Left kidney (tissue), 2 donors: Measurements from ENCODE around the gene AASDH. TPM values are rescaled to one million over a fixed set of nuclear protein-coding genes. Genes with fewer than 3 reads are reported as not detected.

Experiments used
- DNase-seq: peaks from one replicate; pipeline ENCODE4 v3.0.0-alpha.2; 2013
- polyA plus RNA-seq: library from polyadenylated mRNA; unstranded; fragments of 120-200 nt; gene quantifications from one replicate; pipeline ENCODE4 v1.2.1, GENCODE V29; 2013; ENCODE audit not compliant: insufficient read length

Gene AASDH
- polyA plus RNA-seq, 1 donor = 32.1 TPM

DNA sequence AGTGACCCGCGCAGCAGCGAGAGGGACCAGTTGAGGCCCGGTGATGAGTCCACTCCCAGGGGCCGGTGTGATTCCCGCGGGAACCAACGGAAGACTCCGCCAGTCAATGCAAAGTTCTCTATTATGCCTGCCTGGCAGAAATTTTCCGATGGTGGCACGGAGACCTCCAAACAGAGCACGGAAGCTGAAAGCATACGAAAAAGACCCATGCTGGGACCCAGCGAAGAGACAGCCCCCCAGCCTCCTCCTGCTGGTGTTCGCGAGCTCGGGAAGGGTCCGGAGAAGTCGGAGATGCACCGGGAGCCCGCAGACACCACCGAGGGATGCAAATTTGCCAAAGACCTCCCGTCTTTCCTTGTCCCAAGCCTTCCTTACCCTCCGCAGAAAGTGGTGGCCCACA is 71.7 kb downstream of the AASDH start:
- DNase-seq = no peak

DNA sequence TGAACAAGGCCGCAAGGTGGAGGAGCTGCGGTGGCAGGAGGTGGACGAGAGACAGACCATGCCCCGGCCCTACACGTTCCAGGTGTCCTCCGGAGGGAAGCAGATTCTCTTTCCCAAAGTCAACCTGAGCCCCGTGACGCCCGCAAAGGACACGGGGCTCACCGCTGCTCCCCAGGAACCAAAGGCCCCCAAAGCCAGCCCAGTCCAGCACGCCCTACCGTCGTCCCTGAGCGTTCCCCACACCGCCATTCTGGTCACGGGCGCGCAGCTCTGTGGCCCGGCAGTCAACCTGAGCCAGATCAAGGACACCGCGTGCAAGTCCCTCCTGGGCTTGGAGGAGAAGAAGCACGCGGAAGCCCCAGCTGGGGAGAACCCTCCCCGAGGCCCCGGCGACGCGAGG is 72.2 kb downstream of the AASDH start:
- no peak for DNase-seq

DNA sequence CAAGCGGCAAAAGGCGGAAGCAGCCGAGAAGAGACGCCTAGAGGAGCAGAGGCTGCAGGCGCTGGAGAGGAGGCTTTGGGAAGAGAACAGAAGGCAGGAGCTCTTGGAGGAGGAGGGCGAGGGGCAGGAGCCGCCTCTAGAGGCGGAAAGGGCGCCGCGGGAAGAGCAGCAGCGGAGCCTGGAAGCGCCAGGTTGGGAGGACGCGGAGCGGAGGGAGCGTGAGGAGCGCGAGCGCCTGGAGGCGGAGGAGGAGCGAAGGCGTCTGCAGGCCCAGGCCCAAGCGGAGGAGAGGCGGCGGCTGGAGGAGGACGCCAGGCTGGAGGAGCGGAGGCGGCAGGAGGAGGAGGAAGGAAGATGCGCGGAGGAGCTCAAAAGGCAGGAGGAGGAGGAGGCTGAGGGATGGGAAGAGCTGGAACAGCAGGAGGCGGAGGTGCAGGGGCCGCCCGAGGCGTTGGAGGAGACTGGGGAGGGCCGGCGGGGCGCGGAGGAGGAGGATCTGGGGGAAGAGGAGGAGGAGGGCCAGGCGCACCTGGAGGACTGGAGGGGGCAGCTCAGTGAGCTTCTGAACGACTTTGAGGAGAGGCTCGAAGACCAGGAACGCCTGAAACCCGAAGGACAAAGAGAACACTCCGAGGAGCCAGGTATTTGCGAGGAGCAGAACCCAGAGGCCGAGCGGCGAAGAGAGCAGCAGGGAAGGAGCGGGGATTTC is 72.9 kb downstream of the AASDH start:
- DNase-seq = no peak

DNA sequence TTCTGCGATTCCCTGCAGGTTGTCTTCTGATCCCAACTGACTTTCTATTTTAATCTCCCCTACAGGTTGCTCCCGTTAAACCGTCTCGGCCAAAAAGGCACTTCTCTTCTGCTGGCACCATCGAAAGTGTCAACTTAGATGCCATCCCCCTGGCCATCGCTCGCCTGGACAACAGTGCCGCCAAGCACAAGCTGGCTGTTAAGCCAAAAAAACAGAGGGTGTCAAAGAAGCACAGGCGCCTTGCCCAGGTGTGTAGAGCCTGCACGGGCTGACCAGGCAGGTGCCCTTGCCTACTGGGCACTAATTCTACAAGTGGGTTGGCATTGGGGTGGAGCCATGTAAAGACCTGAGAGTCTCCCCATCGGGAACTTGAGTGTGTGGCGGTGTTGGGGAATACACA is 74.2 kb downstream of the AASDH start:
- DNase-seq = no peak

DNA sequence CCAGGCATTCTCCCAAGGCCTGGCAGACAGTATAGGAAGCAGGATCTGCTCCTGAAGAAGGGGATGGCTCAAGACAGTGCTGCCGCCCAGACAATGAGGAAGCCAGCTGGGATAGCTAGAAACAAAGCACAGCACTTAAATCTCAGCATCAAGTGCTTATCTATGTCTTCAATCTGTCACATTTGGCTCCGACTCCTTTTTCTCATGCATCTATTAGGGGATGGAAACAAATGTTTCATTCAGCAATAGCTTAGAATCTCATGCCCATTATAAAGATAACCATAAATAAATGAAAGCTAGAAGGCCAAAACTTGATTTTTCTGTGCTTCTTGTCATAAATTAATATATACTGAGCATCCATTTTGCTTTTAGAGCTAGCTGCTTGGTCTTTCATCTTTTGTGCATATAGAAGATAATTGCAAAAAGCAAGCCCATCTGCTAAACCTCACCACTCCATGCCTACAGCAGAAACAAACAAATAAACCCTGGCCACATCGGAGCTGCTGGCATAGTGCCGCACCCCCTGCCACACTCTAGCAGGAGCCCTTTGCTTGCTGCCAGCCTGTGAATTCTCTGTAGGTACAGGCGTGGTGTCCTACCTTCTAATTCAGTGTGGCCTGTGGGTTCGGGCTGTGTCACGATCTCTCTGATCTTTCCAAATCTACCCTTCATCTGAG is 75.9 kb downstream of the AASDH start:
- DNase-seq = peak; percentile 19

DNA sequence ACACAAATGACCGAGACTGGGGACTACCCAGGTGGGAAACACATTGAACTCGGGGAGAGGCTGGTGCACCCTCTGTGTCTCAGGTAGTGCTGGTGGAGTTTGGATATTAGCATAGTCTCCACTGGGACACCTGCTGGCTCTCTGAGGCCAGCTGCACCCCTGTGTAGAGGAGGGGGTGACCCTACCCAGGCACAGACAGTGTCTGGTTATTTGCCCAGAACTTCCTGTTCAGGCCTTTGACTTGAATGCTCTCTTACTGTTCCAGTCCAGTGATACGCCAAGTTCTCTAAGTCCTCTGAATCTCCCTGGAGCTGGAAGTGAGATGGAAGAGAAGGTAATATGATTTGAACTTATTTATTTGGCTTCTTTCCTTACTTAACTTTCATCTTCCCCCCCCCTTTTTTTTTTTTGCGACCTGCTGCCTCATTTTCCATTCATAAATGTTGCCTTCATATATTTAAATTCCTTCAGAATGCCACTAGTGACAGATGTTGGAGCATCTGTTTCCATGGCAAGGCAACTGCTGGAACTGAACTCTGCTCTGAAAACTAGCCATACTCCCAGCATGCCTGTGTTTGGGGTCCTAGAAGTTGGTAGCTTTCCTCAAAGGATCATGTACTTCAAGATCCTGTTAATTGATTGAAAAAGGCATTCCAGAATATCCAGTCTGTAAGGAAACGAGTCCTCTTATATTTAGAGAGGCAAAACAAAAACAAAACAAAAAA is 76.7 kb downstream of the AASDH start:
- no peak for DNase-seq

DNA sequence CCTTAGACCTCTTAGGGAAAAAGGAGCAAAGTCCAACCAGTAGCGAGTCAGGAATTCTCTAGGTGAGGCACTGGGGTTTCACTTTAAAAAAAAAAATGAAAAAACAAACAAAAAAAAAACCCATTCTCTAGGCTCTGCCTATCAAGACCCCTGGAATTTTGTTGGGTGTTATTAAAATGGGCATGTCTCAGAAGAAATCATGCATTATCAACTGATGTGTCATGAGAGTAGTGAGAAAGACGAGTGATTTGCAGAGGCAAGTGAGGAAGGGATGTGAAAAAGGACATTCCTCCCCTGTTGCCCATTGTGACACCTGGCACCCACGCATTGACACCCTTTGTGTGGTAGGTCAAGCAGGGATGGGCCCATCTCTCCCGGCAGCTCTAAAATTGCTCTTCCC is 78.9 kb downstream of the AASDH start:
- no peak for DNase-seq

DNA sequence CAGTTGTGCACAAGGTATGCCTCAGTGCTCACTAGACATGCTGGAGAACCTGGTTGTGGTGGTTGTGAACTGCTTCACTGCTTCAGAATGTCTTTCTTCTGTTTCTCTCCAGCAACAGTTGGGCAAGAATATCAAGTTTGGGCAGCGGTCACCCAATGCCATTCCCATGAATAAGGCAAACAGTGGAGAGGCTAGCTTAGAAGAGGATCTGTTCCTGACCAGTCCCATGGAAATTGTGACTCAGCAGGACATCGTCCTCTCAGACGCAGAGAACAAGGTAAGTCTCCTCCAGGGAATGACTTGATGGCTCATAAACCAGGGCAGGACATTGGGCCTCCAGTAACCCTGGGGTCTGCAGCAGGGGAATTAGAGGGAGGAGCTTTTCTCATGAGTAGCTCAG is 79.9 kb downstream of the AASDH start:
- DNase-seq = no peak

- DNase-seq = no peak
Measured at GRCh38 chr4:56305390-56305789, 81.9 kb downstream of the AASDH start.

DNA sequence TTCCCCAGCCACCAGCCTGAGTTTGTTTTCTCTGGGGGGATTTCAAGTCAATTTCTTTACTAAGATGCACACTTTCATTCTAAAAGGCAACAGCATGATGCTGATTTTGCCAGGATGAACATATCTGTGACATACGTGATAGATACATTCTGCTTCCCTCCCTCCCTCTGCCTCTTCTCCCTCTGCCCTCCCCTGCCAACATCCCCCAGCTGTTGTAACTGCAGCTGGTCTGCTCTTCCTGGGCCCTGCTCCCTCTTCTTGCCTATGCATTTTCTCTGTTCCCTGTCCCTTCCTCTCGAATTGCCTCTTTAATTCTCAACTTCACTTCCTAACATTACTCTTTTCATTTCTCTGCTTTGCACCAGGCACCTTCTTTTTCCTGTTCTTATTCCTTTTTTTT is 83.4 kb downstream of the AASDH start:
- DNase-seq = no peak

DNA sequence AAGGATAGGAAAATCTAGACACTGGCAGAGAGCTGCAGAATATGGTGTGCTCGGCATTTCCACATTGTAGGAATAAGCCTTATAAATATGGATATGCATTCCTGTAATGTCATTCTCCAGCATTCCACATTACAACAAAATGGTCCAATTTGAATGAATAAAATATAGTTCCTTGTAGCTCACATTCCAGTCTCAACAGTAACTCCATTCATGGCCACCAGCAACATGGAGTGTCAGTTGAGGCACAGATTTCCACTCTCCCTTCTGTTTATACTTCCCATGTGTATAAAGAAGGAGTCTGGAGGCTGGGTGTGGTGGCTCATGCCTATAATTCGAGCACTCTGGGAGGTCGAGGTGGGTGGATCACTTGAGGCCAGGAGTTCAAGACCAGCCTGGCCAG is 84.5 kb downstream of the AASDH start:
- no peak for DNase-seq

GRCh38 chr4:56301997-56302496 is 85.2 kb downstream of the AASDH start:
- peak; percentile 14 for DNase-seq

GRCh38 chr4:56301181-56301996 is 85.9 kb downstream of the AASDH start:
- peak; percentile 83 for DNase-seq

- DNase-seq = no peak
Measured at GRCh38 chr4:56298236-56298635, 89.1 kb downstream of the AASDH start.

DNA sequence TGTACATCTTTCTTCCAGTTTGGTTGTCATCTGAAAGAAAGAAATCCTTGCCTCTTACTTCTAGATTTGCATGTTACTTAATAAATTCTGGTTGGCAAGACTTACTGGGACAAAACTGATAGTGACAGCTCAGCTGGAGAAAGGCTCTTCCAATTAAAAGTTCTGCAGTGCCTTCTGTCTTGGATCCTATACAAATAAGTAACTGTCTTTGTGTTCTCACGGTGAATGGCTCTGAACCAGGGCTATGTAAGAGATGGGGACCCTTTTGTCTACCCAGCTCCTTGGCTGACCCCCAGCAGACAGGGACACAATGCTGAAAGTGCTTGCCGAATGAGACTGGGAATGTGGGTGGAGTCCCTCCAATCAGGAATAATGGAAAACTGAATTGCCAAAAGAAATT is 89.5 kb downstream of the AASDH start:
- no peak for DNase-seq

DNA sequence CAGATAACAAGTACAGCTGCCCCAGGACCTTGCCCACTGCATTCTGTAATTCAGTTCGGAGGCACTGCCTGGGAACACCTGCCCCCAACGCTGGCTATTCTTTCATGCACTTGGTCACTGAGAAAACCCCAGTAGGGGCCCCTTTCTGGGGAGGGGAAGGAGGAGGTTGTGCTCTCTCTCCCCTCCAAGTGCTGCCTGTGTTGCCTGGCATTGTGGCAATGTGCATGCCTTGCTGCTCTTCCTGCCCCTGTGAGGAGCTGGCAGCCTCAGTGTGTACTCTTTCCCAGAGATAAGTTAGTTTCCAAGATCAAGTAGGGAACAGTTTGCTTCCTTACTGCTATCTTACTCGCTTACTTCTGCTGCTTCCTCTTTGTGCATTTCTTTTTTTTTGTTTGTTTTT is 90.8 kb downstream of the AASDH start:
- DNase-seq = no peak

- DNase-seq = no peak
Measured at GRCh38 chr4:56293121-56293520, 94.2 kb downstream of the AASDH start.

DNA sequence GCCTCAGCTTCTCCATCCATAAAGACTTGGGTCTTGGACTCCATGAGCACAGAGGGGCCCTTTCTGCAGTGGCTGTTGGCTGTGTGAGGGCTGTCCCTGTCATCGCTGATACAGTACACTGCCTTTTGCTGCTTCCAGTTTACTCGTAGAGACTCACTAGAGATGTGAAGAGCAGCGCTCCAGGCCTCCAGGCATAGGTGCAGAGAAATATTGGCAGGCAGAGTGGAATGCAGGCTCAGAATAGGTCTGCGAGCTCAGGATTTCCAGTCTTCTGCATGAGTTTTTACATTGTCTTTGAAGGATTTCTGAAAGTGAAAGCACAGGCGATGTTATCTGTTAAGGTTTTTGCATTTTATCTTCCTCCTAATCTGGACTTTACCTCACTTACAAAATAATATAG is 97.4 kb downstream of the AASDH start:
- DNase-seq = no peak

DNA sequence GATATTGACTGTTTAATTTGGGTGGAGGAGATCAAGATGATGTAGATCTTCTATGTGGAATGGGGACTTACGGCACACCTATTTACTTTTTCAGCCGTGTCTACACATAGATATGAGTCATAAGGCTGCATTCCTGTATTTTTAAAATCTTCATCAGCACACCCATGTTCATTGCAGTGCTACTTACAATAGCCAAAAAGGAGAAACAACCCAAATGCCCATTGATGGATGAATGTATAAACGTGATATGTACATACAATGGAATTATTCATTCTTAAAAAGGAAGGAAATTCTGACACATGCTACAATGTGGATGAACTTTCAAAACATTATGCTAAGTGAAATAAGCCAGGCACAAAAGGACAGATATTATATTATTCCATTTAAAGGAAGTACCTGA is 98.6 kb downstream of the AASDH start:
- no peak for DNase-seq
